ENCODE data around the gene TACO1.

GRCh38 chr17:63624531-63624880 is 23.8 kb downstream of the TACO1 start:
- TF ChIP-seq POLR2A (IDR thresholded peaks at IDR 0.05; ENCODE audit: low read length) (no peak), GATA1 (IDR thresholded peaks at IDR 0.05; ENCODE audit: low read depth, low read length) (no peak)

Measured in erythroblast (primary cell).